SU-DHL-6 (cell line): ENCODE measurements around the gene CPZ.

Experiments used
- H2AFZ ChIP-seq: fragments of 200-600 bp; sonication (generic); 2 replicates; pipeline ENCODE4 v1.6.1; 2014; ENCODE audit warnings: low read depth, mild to moderate bottlenecking, moderate library complexity, mixed read lengths, antibody characterized with exemption, low read length; ENCODE audit not compliant: severe bottlenecking
- H3F3A ChIP-seq: fragments of 200-600 bp; shearing (Covaris generic); 2 replicates; pipeline ENCODE4 v1.6.0; 2016; ENCODE audit warnings: antibody characterized with exemption, mild to moderate bottlenecking; ENCODE audit not compliant: insufficient read depth
- H3K27ac ChIP-seq: fragments of 200-600 bp; sonication (generic); 2 replicates; pipeline ENCODE4 v1.5.1; 2016; ENCODE audit warnings: low read depth, mild to moderate bottlenecking, low read length, moderate library complexity, mixed read lengths
- H3K27me3 ChIP-seq: fragments of 200-600 bp; sonication (generic), shearing (Covaris generic); 2 replicates; pipeline ENCODE4 v1.6.0; 2014; ENCODE audit warnings: mild to moderate bottlenecking, low read length
- H3K36me3 ChIP-seq: fragments of 200-600 bp; sonication (generic); 2 replicates; pipeline ENCODE4 v1.6.1; 2014; ENCODE audit warnings: mild to moderate bottlenecking, low read length, mixed read lengths
- H3K4me2 ChIP-seq: fragments of 300-600, 200-600 bp; shearing (Covaris generic), sonication (generic); 2 replicates; pipeline ENCODE4 v1.6.0; 2014; ENCODE audit warnings: low read length, low read depth, mild to moderate bottlenecking; ENCODE audit not compliant: poor library complexity, severe bottlenecking
- H3K4me3 ChIP-seq: fragments of 200-600 bp; sonication (generic); 2 replicates; pipeline ENCODE4 v1.5.1; 2014; ENCODE audit warnings: antibody characterized with exemption, low read length, mild to moderate bottlenecking, mixed read lengths; ENCODE audit not compliant: insufficient read depth, poor library complexity, severe bottlenecking
- H3K79me2 ChIP-seq: fragments of 200-600 bp; sonication (generic); 2 replicates; pipeline ENCODE4 v1.6.1; 2014; ENCODE audit warnings: mild to moderate bottlenecking, low read length, moderate library complexity; ENCODE audit not compliant: insufficient read depth
- H3K9ac ChIP-seq: fragments of 200-600 bp; sonication (generic); 2 replicates; pipeline ENCODE4 v1.7.0; 2014; ENCODE audit warnings: mild to moderate bottlenecking, low read length
- H3K9me2 ChIP-seq: fragments of 200-600 bp; sonication (generic); replicated peaks from 2 replicates; pipeline ENCODE4 v1.6.1; 2014; ENCODE audit warnings: low read length; ENCODE audit not compliant: insufficient read depth
- H3K9me3 ChIP-seq: fragments of 200-600 bp; sonication (generic); 2 replicates; pipeline ENCODE4 v1.6.1; 2014; ENCODE audit warnings: low read length, mixed read lengths; ENCODE audit not compliant: insufficient read depth
- H4K20me1 ChIP-seq: fragments of 200-600 bp; sonication (generic); 2 replicates; pipeline ENCODE4 v1.6.1; 2014; ENCODE audit warnings: low read depth, mild to moderate bottlenecking, antibody characterized with exemption, low read length, moderate library complexity, mixed read lengths
- CTCF ChIP-seq: fragments of 200-600 bp; sonication (generic); IDR thresholded peaks from one replicate; pipeline ENCODE4 v1.5.1; 2017; ENCODE audit warnings: antibody characterized with exemption, mild to moderate bottlenecking, low read length, moderate library complexity; ENCODE audit not compliant: insufficient read depth, poor library complexity, severe bottlenecking
- EZH2phosphoT487 ChIP-seq: fragments of 200-600 bp; sonication (generic), shearing (Covaris generic); conservative IDR thresholded peaks from 2 replicates; pipeline ENCODE4 v1.6.1; 2018; ENCODE audit warnings: mild to moderate bottlenecking, antibody characterized with exemption, low read length, moderate library complexity, mixed read lengths

The CPZ gene

GRCh38 chr4:8582016-8582415 lies 10.5 kb upstream of the CPZ start:
- Histone ChIP-seq H3K36me3 (no peaks in the 10 kb centered on the region), H2AFZ (no peak overlapping the region), H4K20me1 (no peaks in the 10 kb centered on the region), H3F3A (no peaks in the 10 kb centered on the region), H3K4me3 (no peak overlapping the region), H3K9me2 (no peaks in the 10 kb centered on the region), H3K4me2 (no peak overlapping the region), H3K9ac (no peak overlapping the region), H3K9me3 (no peaks in the 10 kb centered on the region), H3K27ac (no peak overlapping the region), H3K79me2 (no peaks in the 10 kb centered on the region), H3K27me3 (no peaks in the 10 kb centered on the region)
- TF ChIP-seq CTCF: no peak
- no peak for TF ChIP-seq EZH2phosphoT487

- no peaks in the 10 kb centered on the region for H3K27me3 ChIP-seq
- H3K79me2 ChIP-seq: no peaks in the 10 kb centered on the region
- no peaks in the 10 kb centered on the region for H3K9me3 ChIP-seq
- no peak overlapping the region for H3K4me3 ChIP-seq
- H3K36me3 ChIP-seq: no peaks in the 10 kb centered on the region
- H2AFZ ChIP-seq: no peak overlapping the region
- no peaks in the 10 kb centered on the region for H4K20me1 ChIP-seq
- TF ChIP-seq CTCF: no peak
- no peak for TF ChIP-seq EZH2phosphoT487
- H3F3A ChIP-seq: no peaks in the 10 kb centered on the region
- no peaks in the 10 kb centered on the region for H3K9me2 ChIP-seq
- H3K27ac ChIP-seq: no peak overlapping the region
- H3K4me2 ChIP-seq: no peak overlapping the region
- no peak overlapping the region for H3K9ac ChIP-seq
These were observed 10.1 kb upstream of the CPZ start for GRCh38 chr4:8582436-8582835.

- H3K79me2 ChIP-seq: no peaks in the 10 kb centered on the region
- no peak overlapping the region for H2AFZ ChIP-seq
- no peaks in the 10 kb centered on the region for H3K36me3 ChIP-seq
- TF ChIP-seq CTCF (no peak), EZH2phosphoT487 (no peak)
- no peak overlapping the region for H3K9ac ChIP-seq
- H3K4me3 ChIP-seq: no peak overlapping the region
- H3K4me2 ChIP-seq: no peak overlapping the region
- no peak overlapping the region for H3K27ac ChIP-seq
- H3K27me3 ChIP-seq: no peaks in the 10 kb centered on the region
- no peaks in the 10 kb centered on the region for H4K20me1 ChIP-seq
- H3K9me3 ChIP-seq: no peaks in the 10 kb centered on the region
- no peaks in the 10 kb centered on the region for H3F3A ChIP-seq
- no peaks in the 10 kb centered on the region for H3K9me2 ChIP-seq
These were observed 9.5 kb upstream of the CPZ start for GRCh38 chr4:8582941-8583654.
